H1 (cell line): Measurements from ENCODE around the gene CSNK1G2. TPM values are rescaled to one million over a fixed set of nuclear protein-coding genes. Genes with fewer than 3 reads are reported as not detected.

Source experiments
- CTCF ChIA-PET: fragments of 300-600 bp; sonication (Branson Sonifier 250); formaldehyde crosslinking; loops from one replicate; lab custom pipeline; 2021; ENCODE audit not compliant: partially characterized antibody; lab: Charles Lee
- POLR2A ChIA-PET: fragments of 300-600 bp; sonication (Branson Sonifier 250); formaldehyde crosslinking; loops from one replicate; lab custom pipeline; 2021; ENCODE audit warnings: inconsistent platforms; ENCODE audit not compliant: partially characterized antibody; lab: Charles Lee
- DNase-seq, 2 experiments: peaks; one replicate each; pipeline versions ENCODE4 v3.0.0 to v3.0.0-alpha.2; 2010 to 2022; ENCODE audit warnings: low spot score in 2 of 2, low read depth in 1 of 2, mixed read lengths in 1 of 2
- FAIRE-seq: peaks from 2 replicates; lab custom pipeline; 2011; peaks lifted over from hg19 to GRCh38; lab: Jason Lieb, UNC
- H2AFZ ChIP-seq: 2 replicates; pipeline ENCODE4 v1.8.1; 2012; ENCODE audit warnings: low read length, inconsistent platforms
- H2AK5ac ChIP-seq: 2 replicates; pipeline ENCODE4 v1.6.1; 2013; ENCODE audit warnings: low read depth, low read length
- H2BK120ac ChIP-seq: replicated peaks from 2 replicates; pipeline ENCODE3; 2013; ENCODE audit warnings: low read depth, low read length, inconsistent platforms
- H2BK12ac ChIP-seq: 2 replicates; pipeline ENCODE4 v1.6.1; 2013; ENCODE audit warnings: low read depth, low read length
- H2BK15ac ChIP-seq: 2 replicates; pipeline ENCODE4 v1.6.1; 2013; ENCODE audit warnings: low read length
- H2BK20ac ChIP-seq: 2 replicates; pipeline ENCODE4 v1.6.1; 2013; ENCODE audit warnings: low read length
- H2BK5ac ChIP-seq: 2 replicates; pipeline ENCODE4 v1.6.1; 2013; ENCODE audit warnings: low read depth, low read length
- H3K14ac ChIP-seq: 2 replicates; pipeline ENCODE4 v1.6.1; 2013; ENCODE audit warnings: inconsistent platforms; ENCODE audit not compliant: insufficient read length
- H3K18ac ChIP-seq: 2 replicates; pipeline ENCODE4 v1.6.1; 2013; ENCODE audit warnings: low read length; ENCODE audit errors: extremely low read depth
- H3K23ac ChIP-seq: 2 replicates; pipeline ENCODE4 v1.6.1; 2013; ENCODE audit warnings: inconsistent platforms; ENCODE audit not compliant: insufficient read length
- H3K23me2 ChIP-seq: 2 replicates; pipeline ENCODE4 v1.6.1; 2013; ENCODE audit warnings: low read depth, low read length
- H3K27ac ChIP-seq: 2 replicates; pipeline ENCODE4 v1.6.1; 2011; ENCODE audit warnings: low read depth, low read length, inconsistent platforms
- H3K27me3 ChIP-seq, 4 experiments: replicated peaks in 1 of 4; 1 replicate in 1 of 4; 2 replicates in 3 of 4; pipeline versions ENCODE4 v1.6.1 to v1.8.1; 2011 to 2013; ENCODE audit warnings: low read length in 3 of 4, mild to moderate bottlenecking in 3 of 4, inconsistent platforms in 2 of 4, mixed read lengths in 2 of 4, moderate library complexity in 1 of 4; ENCODE audit not compliant: control insufficient read depth in 3 of 4, insufficient read depth in 3 of 4; ENCODE audit errors: extremely low read depth in 1 of 4
- H3K36me3 ChIP-seq, 4 experiments: 2 replicates each; pipeline versions ENCODE4 v1.6.1 to v1.8.1; 2011 to 2013; ENCODE audit warnings: mild to moderate bottlenecking in 4 of 4, low read length in 3 of 4, moderate library complexity in 2 of 4, control low read depth in 1 of 4, inconsistent platforms in 1 of 4; ENCODE audit not compliant: insufficient read depth in 4 of 4, control insufficient read depth in 2 of 4
- H3K4ac ChIP-seq: replicated peaks from 2 replicates; pipeline ENCODE3; 2013; ENCODE audit warnings: low read length, low read depth, mixed read lengths, inconsistent platforms; ENCODE audit not compliant: insufficient read length
- H3K4me1 ChIP-seq, 4 experiments: replicated peaks in 1 of 4; 1 replicate in 1 of 4; 2 replicates in 3 of 4; pipeline versions ENCODE4 v1.6.1 to v1.8.1; 2011 to 2013; ENCODE audit warnings: low read length in 3 of 4, inconsistent platforms in 2 of 4, mixed read lengths in 1 of 4; ENCODE audit not compliant: insufficient read depth in 4 of 4, control insufficient read depth in 3 of 4
- H3K4me2 ChIP-seq, 2 experiments: 2 replicates each; pipeline versions ENCODE4 v1.6.1 to v1.8.1; 2011 to 2013; ENCODE audit warnings: low read depth in 2 of 2, low read length in 2 of 2, control low read depth in 1 of 2, inconsistent platforms in 1 of 2, mild to moderate bottlenecking in 1 of 2; ENCODE audit not compliant: insufficient read depth in 1 of 2
- H3K4me3 ChIP-seq, 4 experiments: fragments of 200-600, 300-600 bp in 1 of 4; sonication (generic), shearing (Covaris generic), sonication (Bioruptor Twin) in 1 of 4; 2 replicates each; pipeline versions ENCODE4 v1.5.1 to v1.8.1; 2011 to 2016; ENCODE audit warnings: low read length in 4 of 4, low read depth in 3 of 4, control low read depth in 2 of 4, inconsistent platforms in 2 of 4, mild to moderate bottlenecking in 2 of 4, mixed read lengths in 1 of 4, moderate library complexity in 1 of 4; ENCODE audit not compliant: insufficient read depth in 2 of 4; ENCODE audit errors: extremely low read depth in 1 of 4
- H3K56ac ChIP-seq: replicated peaks from 2 replicates; pipeline ENCODE3; 2013; ENCODE audit warnings: low read depth, mild to moderate bottlenecking, mixed read lengths, low read length, inconsistent platforms; ENCODE audit not compliant: insufficient read length
- H3K79me1 ChIP-seq: 2 replicates; pipeline ENCODE4 v1.6.1; 2013; ENCODE audit warnings: low read depth, low read length, control low read depth
- H3K79me2 ChIP-seq, 2 experiments: 2 replicates each; pipeline versions ENCODE4 v1.6.1 to v1.8.1; 2012 to 2013; ENCODE audit warnings: low read length in 2 of 2, mild to moderate bottlenecking in 2 of 2, inconsistent platforms in 1 of 2; ENCODE audit not compliant: insufficient read depth in 2 of 2, control insufficient read depth in 1 of 2
- H3K9ac ChIP-seq, 4 experiments: replicated peaks in 1 of 4; 1 replicate in 1 of 4; 2 replicates in 3 of 4; pipeline versions ENCODE4 v1.6.1 to v1.8.1; 2011 to 2013; ENCODE audit warnings: low read depth in 3 of 4, low read length in 3 of 4, control low read depth in 2 of 4, mild to moderate bottlenecking in 2 of 4, moderate library complexity in 2 of 4, inconsistent platforms in 1 of 4; ENCODE audit errors: extremely low read depth in 1 of 4
- H3K9me3 ChIP-seq, 2 experiments: 2 replicates each; pipeline versions ENCODE4 v1.6.1 to v1.8.1; 2012 to 2013; ENCODE audit warnings: mild to moderate bottlenecking in 2 of 2, moderate library complexity in 2 of 2, control low read depth in 1 of 2, inconsistent platforms in 1 of 2, low read depth in 1 of 2, low read length in 1 of 2, mixed read lengths in 1 of 2; ENCODE audit not compliant: insufficient read depth in 2 of 2
- H4K20me1 ChIP-seq, 2 experiments: replicated peaks in 1 of 2; 2 replicates each; pipeline versions ENCODE3 to v1.8.1; 2011 to 2013; ENCODE audit warnings: inconsistent platforms in 2 of 2, low read length in 2 of 2, mild to moderate bottlenecking in 1 of 2; ENCODE audit not compliant: insufficient read depth in 2 of 2, control insufficient read depth in 1 of 2
- H4K5ac ChIP-seq: 2 replicates; pipeline ENCODE4 v1.6.1; 2013; ENCODE audit warnings: low read length, low read depth, mixed read lengths, inconsistent platforms; ENCODE audit not compliant: insufficient read length
- H4K8ac ChIP-seq: 2 replicates; pipeline ENCODE4 v1.8.0; 2013; ENCODE audit warnings: mild to moderate bottlenecking, moderate library complexity, low read length, inconsistent platforms; ENCODE audit not compliant: insufficient read depth; ENCODE audit errors: extremely low read depth
- H4K91ac ChIP-seq: replicated peaks from 2 replicates; pipeline ENCODE3; 2013; ENCODE audit warnings: low read length, mixed read lengths, inconsistent platforms; ENCODE audit not compliant: insufficient read length
- ATF2 ChIP-seq: IDR thresholded peaks from 2 replicates; pipeline ENCODE4 v1.6.1; 2012; ENCODE audit warnings: low read length, inconsistent platforms
- CTBP2 ChIP-seq: IDR thresholded peaks from 2 replicates; pipeline ENCODE4 v1.7.0; 2011; ENCODE audit warnings: borderline replicate concordance, mild to moderate bottlenecking, moderate library complexity, mixed read lengths, low read length; ENCODE audit not compliant: insufficient read depth, insufficient read length
- MAFK ChIP-seq: IDR thresholded peaks from 2 replicates; pipeline ENCODE4 v1.6.1; 2012; ENCODE audit warnings: low read depth, mild to moderate bottlenecking, improper control_type of control experiment, low read length
- TAF1 ChIP-seq: IDR thresholded peaks from 2 replicates; pipeline ENCODE4 v1.6.1; 2011; ENCODE audit warnings: mild to moderate bottlenecking, low read depth, low read length
- USF2 ChIP-seq: IDR thresholded peaks from 2 replicates; pipeline ENCODE4 v1.6.1; 2011; ENCODE audit warnings: low read length, improper control_type of control experiment
- ZNF274 ChIP-seq: IDR thresholded peaks from 2 replicates; pipeline ENCODE4 v1.7.0; 2012; ENCODE audit warnings: low read length, borderline replicate concordance; ENCODE audit errors: extremely low read depth
- WGBS, 2 experiments: shearing (Covaris generic) in 1 of 2; methylation state at CpG; one replicate each; pipeline versions ENCODE4 v1.1.6 to v1.1.7; 2013 to 2015; ENCODE audit warnings: low lambda C conversion rate in 2 of 2, mixed read lengths in 2 of 2, inconsistent platforms in 1 of 2, low coverage in 1 of 2, missing lambda C conversion rate in 1 of 2; ENCODE audit not compliant: insufficient replicate concordance in 2 of 2, insufficient coverage in 1 of 2, insufficient read length in 1 of 2; ENCODE audit errors: extremely low coverage in 1 of 2, missing lambda C conversion rate in 1 of 2; 5-methylcytosine and 5-hydroxymethylcytosine counted together
- polyA plus RNA-seq, 7 experiments: library from polyadenylated mRNA; depleted of rRNA in 3 of 7; stranded (reverse) in 5 of 7; unstranded in 2 of 7; fragments of >200 nt in 5 of 7; fragments of 200-250 nt in 2 of 7; gene quantifications; 1 replicate in 5 of 7; 2 replicates in 1 of 7; 4 replicates in 1 of 7; pipeline versions ENCODE4 v1.2.1 to v1.2.3, GENCODE V29; 2011 to 2013; ENCODE audit warnings: missing spikeins in 2 of 7, mixed read lengths in 2 of 7
- total RNA-seq: library from RNA; stranded (reverse); fragmentation: NEBNext Ultra II Directional; extraction: Animal tissue kit (Norgen Biotek cat#: 25700); gene quantifications from 2 replicates; pipeline ENCODE4 v1.2.1, GENCODE V29; 2021

Gene CSNK1G2
- total and polyA plus RNA-seq, 2 of the 8 experiments (the other 6 are each of a cell fraction or from before 2014, with no cell fraction given), result 99.5 to 130 TPM

GRCh38 chr19:1906985-1907562 is 33.9 kb upstream of the CSNK1G2 start:
- CTCF ChIA-PET, result interaction anchor here (0.7 to 2.5 kb wide), 4 partner anchors 9 to 672 kb away, joined by 5 to 8 read pairs (median 7); no protein-coding TSS in a partner anchor
- H3K56ac ChIP-seq, result no peak overlapping the region
- peaks cover 0 to 9% (median 8%) of the 10 kb centered on the region in 4 experiments; a peak in 5 of 7 replicates for H3K4me1 ChIP-seq
- H4K8ac ChIP-seq, result peak overlapping the region; percentile 86; the same call in 1 of the 2 replicates
- H3K4me2 ChIP-seq, result no peak overlapping the region
- no peak overlapping the region for H3K14ac ChIP-seq
- DNase-seq (no peak), FAIRE-seq (no peak)
- no peak overlapping the region for H3K23ac ChIP-seq
- peaks cover 12 to 61% of the 10 kb centered on the region in 2 experiments; a peak in 3 of 4 replicates for H3K79me2 ChIP-seq
- no peaks in the 10 kb centered on the region for H3K27me3 ChIP-seq
- no peak overlapping the region for H3K18ac ChIP-seq
- H2BK5ac ChIP-seq, result no peak overlapping the region
- WGBS, 2 experiments, result 99% methylated on average over 10 of the region's 10 CpGs; no CpG with 5 or more reads in 1 of the 2 experiments
- TF ChIP-seq USF2 (no peak), CTBP2 (no peak), ZNF274 (no peak), MAFK (no peak), ATF2 (no peak), TAF1 (no peak)
- peaks cover 3% of the 10 kb centered on the region for H3K23me2 ChIP-seq
- no peaks in the 10 kb centered on the region for H3K9me3 ChIP-seq
- no peak overlapping the region for H3K4me3 ChIP-seq
- H4K91ac ChIP-seq, result no peak overlapping the region
- peaks cover 18% of the 10 kb centered on the region for H3K79me1 ChIP-seq
- POLR2A ChIA-PET, result interaction anchor here (1.1 to 2.0 kb wide), 7 partner anchors 9 to 49 kb away, joined by 3 to 8 read pairs (median 3); no protein-coding TSS in a partner anchor
- H3K27ac ChIP-seq, result no peak overlapping the region; the same call in 1 of the 2 replicates
- H3K9ac ChIP-seq, result no peak overlapping the region
- no peak overlapping the region for H2AFZ ChIP-seq
- H2BK20ac ChIP-seq, result no peak overlapping the region
- H3K4ac ChIP-seq, result no peak overlapping the region
- H2BK12ac ChIP-seq, result no peak overlapping the region
- H4K5ac ChIP-seq, result no peak overlapping the region
- peaks cover 0 to 4% (median 3%) of the 10 kb centered on the region in 4 experiments; a peak in 2 of 8 replicates for H3K36me3 ChIP-seq
- H2AK5ac ChIP-seq, result no peak overlapping the region; the same call in 1 of the 2 replicates
- H2BK120ac ChIP-seq, result no peak overlapping the region
- H2BK15ac ChIP-seq, result no peak overlapping the region
- H4K20me1 ChIP-seq, result peaks cover 9 to 22% of the 10 kb centered on the region in 2 experiments
